NCI-H1105 treated with DMSO at 0.1 percent for 48 hours (cell line): ENCODE data around the gene PYGB.

Experiments used
- DNase-seq: peaks from one replicate; lab custom pipeline; 2025; lab: John Stamatoyannopoulos, UW

The PYGB gene

GRCh38 chr20:25247956-25248785 lies at the start of gene PYGB:
Gene PYGB, plus strand, starts transcription at chr20:25248085. Its CDS starts 94 bp downstream, at chr20:25248179.
- DNase-seq = peak; percentile 81

DNA sequence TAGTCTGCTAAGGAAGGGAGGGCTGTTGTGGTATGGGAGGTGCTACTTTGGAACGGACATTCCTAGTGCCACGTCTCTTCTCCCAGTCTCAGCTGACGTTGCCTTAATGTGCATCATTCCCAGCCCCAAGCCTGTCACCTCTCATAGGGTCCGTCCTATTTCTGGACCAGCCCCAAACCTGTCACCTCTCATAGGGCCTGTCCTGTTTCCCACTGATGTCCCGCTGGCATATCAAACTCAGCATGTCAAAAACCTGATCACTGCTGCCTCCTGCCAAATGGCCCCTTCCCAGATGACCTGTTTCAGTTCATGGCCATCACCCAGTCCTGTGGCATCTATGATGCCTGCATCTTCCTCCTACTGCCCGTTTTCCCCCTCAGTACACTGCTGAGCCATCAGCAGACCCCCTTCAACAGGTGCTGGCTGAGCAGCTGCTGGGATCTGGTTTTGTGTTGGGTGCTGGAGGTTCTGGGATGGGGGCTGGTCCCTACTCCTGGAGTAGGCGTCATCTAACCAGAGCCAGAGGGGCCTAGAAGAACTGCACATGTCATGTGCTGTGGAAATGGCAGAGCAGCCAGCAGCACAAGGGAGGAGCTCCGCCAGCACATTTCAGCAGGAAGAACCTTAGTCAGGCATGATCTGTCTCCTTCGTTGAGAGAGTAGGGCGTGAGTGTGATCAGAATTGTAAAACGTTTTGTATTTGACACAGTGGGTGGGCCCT lies 49.1 kb upstream of the PYGB start:
- DNase-seq = no peak

- DNase-seq = no peak
Observed at GRCh38 chr20:25199473-25200260, 48.2 kb upstream of the PYGB start.

- no peak for DNase-seq
Observed at GRCh38 chr20:25203089-25203488, 44.8 kb upstream of the PYGB start.

DNA sequence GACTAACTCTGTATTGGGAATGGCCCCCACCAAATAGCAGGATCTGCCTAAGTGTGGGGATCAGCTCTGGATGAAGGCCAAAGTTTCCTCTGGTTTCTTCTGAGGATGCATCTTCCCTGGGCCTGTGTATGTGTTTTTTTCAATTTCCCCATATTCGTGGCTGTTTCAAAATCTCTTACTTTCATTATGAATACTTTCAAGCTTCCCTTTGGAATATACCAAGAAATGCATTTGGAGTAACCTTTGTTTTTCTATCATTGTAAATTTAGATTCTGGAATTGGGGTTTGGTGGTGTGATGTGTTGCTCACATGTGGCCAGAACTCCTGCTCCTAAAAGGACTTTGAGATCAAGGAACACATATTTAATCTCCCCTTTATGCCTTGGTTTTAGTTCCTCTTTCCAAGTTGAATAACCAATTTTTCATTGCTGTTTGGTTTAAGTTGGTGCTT lies 44.0 kb upstream of the PYGB start:
- no peak for DNase-seq

DNA sequence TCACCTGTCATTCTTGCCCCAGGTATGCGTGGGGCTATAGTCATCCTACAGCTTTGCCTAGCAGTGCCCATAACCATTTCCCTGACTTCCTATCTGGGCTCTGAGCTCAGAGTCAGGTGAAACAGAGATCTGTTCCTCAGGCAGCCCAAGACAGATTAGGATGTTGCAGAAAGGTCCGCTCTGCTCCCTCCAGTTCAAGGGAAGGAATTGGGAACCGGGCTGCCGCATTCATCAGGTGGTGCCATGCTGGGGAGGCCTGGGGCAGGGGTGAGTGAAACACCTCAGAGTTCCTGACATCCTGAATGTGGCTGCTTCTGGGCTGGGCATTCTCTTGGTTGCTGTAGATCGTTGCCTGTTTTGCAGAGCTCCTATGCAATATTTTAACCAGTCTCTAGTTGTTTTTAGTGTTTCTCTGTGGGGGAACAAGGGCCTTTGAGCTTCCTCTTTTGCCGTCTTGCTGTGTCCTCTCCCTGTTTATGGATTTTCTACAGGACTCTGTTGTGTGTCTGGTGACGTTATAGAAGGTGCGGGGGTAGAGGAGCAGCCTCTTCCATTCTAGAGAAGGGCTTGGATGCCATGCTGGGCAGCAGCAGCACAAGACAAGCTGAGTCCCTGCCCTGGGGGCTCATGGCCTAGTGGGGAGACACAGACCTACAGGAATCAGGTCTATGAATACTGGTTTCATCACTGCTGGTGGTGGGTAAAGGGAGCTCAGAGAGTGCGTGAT lies 43.2 kb upstream of the PYGB start:
- no peak for DNase-seq

DNA sequence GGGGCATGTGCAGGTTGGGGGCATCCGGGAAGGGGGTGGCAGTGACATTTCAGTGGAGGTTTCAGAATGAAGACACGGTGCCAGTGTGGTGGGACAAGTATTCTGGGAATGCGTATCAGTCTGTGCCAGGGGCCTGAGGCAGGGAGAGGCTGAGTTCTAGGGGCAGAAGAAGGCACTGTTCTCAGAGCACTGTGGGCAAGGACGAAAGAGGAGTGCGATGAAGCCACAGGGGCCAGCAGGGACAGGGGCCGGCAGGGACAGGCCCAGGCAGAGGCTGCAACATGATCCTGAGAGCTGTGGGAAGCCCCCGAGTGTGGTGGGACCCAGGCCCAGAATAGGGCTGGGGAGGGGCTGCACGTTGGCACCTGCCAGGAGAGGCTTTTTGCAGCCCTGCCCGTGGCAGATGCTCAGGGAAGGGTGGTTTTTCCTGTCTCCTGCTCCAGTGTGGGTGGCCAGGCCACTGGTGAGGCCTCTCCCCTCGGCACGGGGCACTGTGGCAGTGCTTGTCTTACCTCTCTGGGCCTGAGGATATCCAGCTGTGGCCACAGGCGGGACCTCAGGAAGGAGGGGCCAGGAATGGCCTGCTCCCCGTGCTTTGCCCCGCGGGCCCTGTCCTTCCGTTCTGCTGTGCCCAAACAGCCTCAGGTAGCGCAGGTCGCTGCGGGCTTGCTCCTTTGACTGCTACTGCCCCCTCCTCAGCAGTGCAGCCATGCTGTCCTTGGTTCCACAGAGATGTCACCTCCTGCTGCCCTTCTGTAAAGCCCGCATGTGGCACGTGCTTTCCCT lies 42.4 kb upstream of the PYGB start:
- DNase-seq = no peak

- DNase-seq = no peak
Observed at GRCh38 chr20:25206063-25206403, 41.9 kb upstream of the PYGB start.

- DNase-seq = no peak
Observed at GRCh38 chr20:25206548-25206947, 41.3 kb upstream of the PYGB start.

DNA sequence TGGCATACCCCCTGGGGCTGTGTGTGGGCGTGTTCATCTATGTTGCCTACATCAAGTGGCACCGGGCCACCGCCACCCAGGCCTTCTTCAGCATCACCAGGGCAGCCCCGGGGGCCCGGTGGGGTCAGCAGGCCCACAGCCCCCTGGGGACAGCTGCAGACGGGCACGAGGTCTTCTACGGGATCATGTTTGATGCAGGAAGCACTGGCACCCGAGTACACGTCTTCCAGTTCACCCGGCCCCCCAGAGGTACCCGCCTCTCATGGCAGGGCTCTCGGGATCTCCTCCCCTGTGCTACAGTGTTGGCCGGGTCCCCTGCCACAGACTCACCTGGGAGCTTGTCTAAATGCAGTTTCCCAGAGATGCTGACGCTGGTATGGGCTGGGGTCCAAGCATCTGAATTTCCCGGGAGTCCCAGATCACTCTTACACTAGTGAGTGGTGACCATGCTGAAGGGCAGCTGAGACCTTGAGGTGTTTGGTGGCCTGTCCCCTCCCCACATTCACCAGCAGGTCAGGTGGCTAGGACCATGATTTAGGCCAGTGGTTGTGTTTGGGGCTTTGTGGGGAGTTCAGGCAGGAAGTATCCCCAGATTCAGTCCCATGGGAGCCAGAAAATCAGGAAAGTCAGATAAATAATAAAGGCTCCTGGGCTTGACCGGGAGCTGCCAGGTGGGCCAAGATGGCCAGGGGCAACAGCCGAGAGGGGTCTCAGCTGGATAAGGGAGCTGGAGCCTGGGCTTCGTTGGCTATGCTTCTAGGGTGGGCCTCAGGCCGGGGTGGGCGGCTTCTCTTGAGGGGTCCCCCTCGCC lies 40.5 kb upstream of the PYGB start:
- no peak for DNase-seq

GRCh38 chr20:25207960-25208534 lies 39.8 kb upstream of the PYGB start:
- no peak for DNase-seq

- no peak for DNase-seq
Observed at GRCh38 chr20:25209400-25209799, 38.5 kb upstream of the PYGB start.

- no peak for DNase-seq
Observed at GRCh38 chr20:25209911-25210310, 38.0 kb upstream of the PYGB start.

GRCh38 chr20:25211273-25211672 lies 36.6 kb upstream of the PYGB start:
- no peak for DNase-seq

DNA sequence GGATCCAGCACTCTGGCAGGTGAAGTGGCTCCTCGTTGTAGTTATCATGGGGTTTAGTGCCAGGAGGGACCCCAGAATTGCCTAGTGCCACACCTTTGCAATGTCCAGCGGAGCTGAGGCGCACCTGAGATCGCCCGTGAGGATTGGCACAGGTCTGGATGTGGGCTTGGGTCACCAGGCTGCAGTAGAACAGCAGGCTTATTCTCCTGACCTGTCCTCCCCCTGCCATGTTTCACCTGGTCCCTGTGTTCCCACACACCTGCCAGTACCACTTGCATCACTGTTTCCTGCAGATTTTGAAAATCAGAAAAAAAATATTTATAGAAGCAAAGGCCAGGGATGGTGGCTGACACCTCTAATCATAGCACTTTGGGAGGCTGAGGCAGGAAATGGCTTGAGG lies 35.6 kb upstream of the PYGB start:
- DNase-seq = no peak

DNA sequence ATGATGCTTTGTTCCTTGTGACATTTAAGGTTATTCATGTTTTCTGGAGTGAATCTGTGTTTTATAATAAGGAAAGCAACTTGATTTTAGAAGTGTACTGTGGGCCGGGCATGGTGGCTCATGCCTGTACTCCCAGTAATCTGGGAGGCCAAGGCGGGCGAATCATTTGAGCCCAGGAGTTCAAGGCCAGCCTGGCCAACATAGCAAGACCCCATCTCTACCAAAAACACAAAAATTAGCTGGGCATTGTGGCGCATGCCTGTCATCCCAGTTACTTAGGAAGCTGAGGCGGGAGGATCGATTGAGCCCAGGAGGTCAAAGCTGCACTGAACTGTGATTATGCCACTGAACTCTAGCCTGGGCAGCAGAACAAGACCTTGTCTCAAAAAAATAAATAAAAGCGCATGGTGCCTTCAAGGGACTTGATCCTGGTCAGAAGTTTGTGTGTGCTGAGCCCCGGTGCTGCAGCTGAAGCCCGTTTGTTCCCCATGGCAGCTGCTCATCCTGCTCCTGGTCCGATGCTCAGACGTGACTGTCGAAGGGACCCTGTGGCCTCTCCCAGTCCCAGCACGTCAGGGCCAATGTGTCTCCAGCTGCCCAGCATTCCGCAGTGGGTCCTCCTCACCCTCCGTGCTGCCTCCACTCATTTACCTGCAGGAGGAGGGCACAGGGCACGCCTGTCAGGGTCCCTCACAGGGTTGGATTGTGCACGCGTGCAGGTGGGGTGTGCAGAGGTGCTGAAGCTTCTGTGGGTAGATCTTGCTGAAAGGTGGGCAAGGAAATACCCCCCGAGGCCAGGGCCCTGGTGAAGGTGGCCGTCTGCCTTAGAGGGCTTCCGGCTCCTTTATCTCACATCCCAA lies 34.1 kb upstream of the PYGB start:
- no peak for DNase-seq

DNA sequence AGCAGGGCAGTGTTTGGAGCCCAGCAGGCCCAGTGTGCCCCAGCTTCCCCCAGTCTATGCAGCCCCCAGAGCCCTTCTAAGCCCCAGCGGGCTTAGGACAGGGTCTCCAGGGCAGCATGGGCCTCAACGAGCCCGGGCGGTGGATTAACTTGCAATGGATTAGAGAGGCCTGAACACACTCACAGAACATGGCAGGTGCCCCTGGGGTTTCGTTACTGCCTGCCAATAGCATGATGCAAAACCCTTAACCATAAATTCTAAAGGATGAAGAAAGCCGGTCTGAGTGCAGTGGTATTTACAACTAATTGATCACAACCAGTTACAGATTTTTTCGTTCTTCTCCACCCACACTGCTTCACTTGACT lies 33.5 kb upstream of the PYGB start:
- DNase-seq = no peak

- DNase-seq = no peak
Observed at GRCh38 chr20:25214819-25215218, 33.1 kb upstream of the PYGB start.

DNA sequence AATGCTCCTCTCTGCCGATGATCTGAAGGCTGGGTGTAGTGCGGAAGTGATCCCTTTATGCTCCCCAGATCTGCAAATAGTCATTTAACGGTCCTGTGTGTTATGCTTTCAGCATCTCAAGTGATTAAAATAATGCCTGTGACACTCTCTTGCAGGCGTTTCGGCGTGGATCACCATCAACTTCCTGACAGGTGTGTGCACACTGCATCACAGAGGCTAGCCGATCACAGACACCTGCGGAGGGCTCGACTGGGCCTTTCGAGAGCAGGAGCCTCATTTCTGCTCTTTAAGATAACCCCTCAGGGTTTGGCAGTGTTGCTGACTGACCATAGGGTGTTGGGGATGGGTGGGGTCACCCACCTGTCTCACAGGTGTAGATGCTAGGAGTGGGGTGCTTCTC lies 32.4 kb upstream of the PYGB start:
- no peak for DNase-seq
